GM19372 (cell line): ENCODE data around the gene MUTYH.
A peak's percentile ranks its signal among the peaks of the same experiment; 100 is the strongest.
"Not testable (repeated sequence)": the region's sequence is repeated elsewhere in the genome, so short reads cannot be mapped to it uniquely, and the experiment has no call there.

Experiments used
- ATAC-seq: cut with Tn5 transposase; IDR thresholded peaks from one replicate; pipeline ENCODE4 v1.9.1; 2021; ENCODE audit warnings: mild to moderate bottlenecking, low read depth, moderate library complexity; ENCODE audit not compliant: unreplicated experiment

MUTYH gene

GRCh38 chr1:45339789-45340558, at the start of gene MUTYH, which contains the start of gene TOE1:
Gene MUTYH, minus strand, starts transcription at chr1:45340440. Its CDS starts 5,935 bp downstream, at chr1:45334505.
Gene TOE1, plus strand, starts transcription at chr1:45340170. Its CDS starts 83 bp downstream, at chr1:45340253.
- peak; percentile 77 for ATAC-seq

GRCh38 chr1:45386219-45386618, 46.0 kb upstream of the MUTYH start:
- no peak for ATAC-seq

- no peak for ATAC-seq
Observed at GRCh38 chr1:45385302-45385701, 45.1 kb upstream of the MUTYH start.

GRCh38 chr1:45384213-45384612, 44.0 kb upstream of the MUTYH start:
- ATAC-seq = not testable (repeated sequence)

- ATAC-seq = no peak
Observed at GRCh38 chr1:45383191-45383590, 43.0 kb upstream of the MUTYH start.

- no peak for ATAC-seq
Observed at GRCh38 chr1:45381243-45381642, 41.0 kb upstream of the MUTYH start.

GRCh38 chr1:45380730-45381129, 40.5 kb upstream of the MUTYH start:
- no peak for ATAC-seq

GRCh38 chr1:45380125-45380524, 39.9 kb upstream of the MUTYH start:
- ATAC-seq = no peak

GRCh38 chr1:45379524-45379923, 39.3 kb upstream of the MUTYH start:
- no peak for ATAC-seq

GRCh38 chr1:45378184-45378583, 37.9 kb upstream of the MUTYH start:
- no peak for ATAC-seq

GRCh38 chr1:45375104-45376090, 35.2 kb upstream of the MUTYH start:
- no peak for ATAC-seq

GRCh38 chr1:45373573-45373972, 33.3 kb upstream of the MUTYH start:
- no peak for ATAC-seq

- ATAC-seq = no peak
Observed at GRCh38 chr1:45370575-45370974, 30.3 kb upstream of the MUTYH start.

- no peak for ATAC-seq
Observed at GRCh38 chr1:45365051-45365450, 24.8 kb upstream of the MUTYH start.

- ATAC-seq = no peak
Observed at GRCh38 chr1:45364294-45364693, 24.1 kb upstream of the MUTYH start.

- not testable (repeated sequence) for ATAC-seq
Observed at GRCh38 chr1:45360981-45361380, 20.7 kb upstream of the MUTYH start.

- ATAC-seq = no peak
Observed at GRCh38 chr1:45359882-45360513, 19.8 kb upstream of the MUTYH start.

- ATAC-seq = no peak
Observed at GRCh38 chr1:45356186-45356585, 15.9 kb upstream of the MUTYH start.

- ATAC-seq = no peak
Observed at GRCh38 chr1:45355683-45356082, 15.4 kb upstream of the MUTYH start.

- ATAC-seq = no peak
Observed at GRCh38 chr1:45354838-45355237, 14.6 kb upstream of the MUTYH start.

- no peak for ATAC-seq
Observed at GRCh38 chr1:45353685-45354084, 13.4 kb upstream of the MUTYH start.
